ENCODE data around the gene EMC10. TPM values are rescaled to one million over a fixed set of nuclear protein-coding genes. Genes with fewer than 3 reads are reported as not detected.
"Not testable (repeated sequence)": the region's sequence is repeated elsewhere in the genome, so short reads cannot be mapped to it uniquely, and the experiment has no call there.

The EMC10 gene
- total RNA-seq, 1 donor = 56.5 TPM

DNA sequence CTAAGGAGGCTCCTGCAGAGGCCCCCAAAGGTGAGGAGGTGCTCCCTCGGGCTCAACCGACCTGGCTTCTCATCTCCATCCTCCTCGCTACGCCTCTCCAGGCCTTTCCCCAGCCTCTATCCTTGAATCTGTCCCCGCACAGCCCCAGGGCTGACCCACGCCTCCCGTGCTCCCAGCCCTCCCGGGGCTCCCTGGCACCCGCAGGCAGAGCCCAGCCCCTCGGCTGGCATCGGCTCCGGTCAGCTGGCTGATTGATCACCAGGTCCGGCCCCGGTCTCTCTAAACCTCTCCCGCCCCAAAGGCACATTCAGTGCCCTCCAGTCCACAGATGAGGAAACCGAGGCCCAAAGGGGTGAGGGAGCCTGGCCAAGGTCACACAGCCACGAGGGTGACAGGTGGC is 41.1 kb upstream of the EMC10 start:
- H3K27ac ChIP-seq (ENCODE audit: low read depth, low read length) = no peak overlapping the region
- no peak overlapping the region for H2AFZ ChIP-seq (ENCODE audit: low read length)
- H3K4me1 ChIP-seq (ENCODE audit: insufficient read depth, low read length) = peaks cover 5% of the 10 kb centered on the region
- H3K9me3 ChIP-seq (ENCODE audit: low read depth, low read length) = no peaks in the 10 kb centered on the region
- H4K20me1 ChIP-seq (ENCODE audit: insufficient read depth, low read length) = no peaks in the 10 kb centered on the region
- H3K79me2 ChIP-seq (ENCODE audit: insufficient read depth, low read length) = no peaks in the 10 kb centered on the region
- no peaks in the 10 kb centered on the region for H3K36me3 ChIP-seq (ENCODE audit: insufficient read depth, low read length)
- no peak overlapping the region for H3K4me3 ChIP-seq (ENCODE audit: insufficient read depth, low read length)
- DNase-seq (ENCODE audit: insufficient read length, low spot score, missing footprints) = peak; percentile 48
- H3K4me2 ChIP-seq (ENCODE audit: insufficient read depth, low read length) = no peak overlapping the region
- H3K27me3 ChIP-seq (ENCODE audit: insufficient read depth, low read length) = peaks cover 14% of the 10 kb centered on the region
- no peak for TF ChIP-seq CTCF (IDR thresholded peaks at IDR 0.05; ENCODE audit: extremely low read depth, low read depth, low read length)

GRCh38 chr19:50435627-50436026 is 40.7 kb upstream of the EMC10 start:
- no peak overlapping the region for H3K27ac ChIP-seq (ENCODE audit: low read depth, low read length)
- no peak for TF ChIP-seq CTCF (IDR thresholded peaks at IDR 0.05; ENCODE audit: extremely low read depth, low read depth, low read length)
- no peaks in the 10 kb centered on the region for H3K9me3 ChIP-seq (ENCODE audit: low read depth, low read length)
- DNase-seq (ENCODE audit: insufficient read length, low spot score, missing footprints) = peak; percentile 65
- no peaks in the 10 kb centered on the region for H4K20me1 ChIP-seq (ENCODE audit: insufficient read depth, low read length)
- no peak overlapping the region for H3K4me3 ChIP-seq (ENCODE audit: insufficient read depth, low read length)
- H3K4me2 ChIP-seq (ENCODE audit: insufficient read depth, low read length) = no peak overlapping the region
- no peak overlapping the region for H2AFZ ChIP-seq (ENCODE audit: low read length)
- no peaks in the 10 kb centered on the region for H3K36me3 ChIP-seq (ENCODE audit: insufficient read depth, low read length)
- peaks cover 5% of the 10 kb centered on the region for H3K4me1 ChIP-seq (ENCODE audit: insufficient read depth, low read length)
- peaks cover 13% of the 10 kb centered on the region for H3K27me3 ChIP-seq (ENCODE audit: insufficient read depth, low read length)
- no peaks in the 10 kb centered on the region for H3K79me2 ChIP-seq (ENCODE audit: insufficient read depth, low read length)

DNA sequence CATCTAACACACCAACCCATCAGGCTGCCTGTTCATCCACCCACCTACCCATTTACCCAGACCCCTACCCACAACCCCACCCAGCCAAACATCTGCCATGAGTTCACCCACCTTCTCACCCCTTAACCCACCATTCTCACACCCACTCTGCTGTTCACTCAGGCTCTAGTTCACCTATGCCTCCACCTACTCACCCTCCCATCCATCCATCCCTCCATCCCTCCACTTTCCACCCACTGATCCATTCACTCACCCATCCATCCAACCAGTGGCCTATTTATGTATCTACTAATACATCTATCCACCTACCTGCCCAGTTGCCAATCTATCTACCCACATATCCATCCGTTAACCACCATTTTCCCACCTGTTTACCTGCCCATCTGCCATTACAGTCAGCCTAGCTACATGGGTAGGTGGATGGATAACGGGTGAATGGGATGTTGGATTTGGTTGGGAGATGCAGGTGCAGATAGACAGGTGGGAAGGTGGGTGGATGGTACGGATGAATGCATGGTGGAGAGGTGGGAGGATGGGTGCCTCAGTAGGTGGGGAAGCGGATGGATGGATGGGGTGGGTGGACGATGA is 38.4 kb upstream of the EMC10 start:
- no peaks in the 10 kb centered on the region for H3K79me2 ChIP-seq (ENCODE audit: insufficient read depth, low read length)
- no peaks in the 10 kb centered on the region for H3K9me3 ChIP-seq (ENCODE audit: low read depth, low read length)
- no peaks in the 10 kb centered on the region for H3K4me1 ChIP-seq (ENCODE audit: insufficient read depth, low read length)
- H4K20me1 ChIP-seq (ENCODE audit: insufficient read depth, low read length) = no peaks in the 10 kb centered on the region
- no peak overlapping the region for H3K4me2 ChIP-seq (ENCODE audit: insufficient read depth, low read length)
- H2AFZ ChIP-seq (ENCODE audit: low read length) = no peak overlapping the region
- no peak for DNase-seq (ENCODE audit: insufficient read length, low spot score, missing footprints)
- H3K4me3 ChIP-seq (ENCODE audit: insufficient read depth, low read length) = no peak overlapping the region
- H3K27ac ChIP-seq (ENCODE audit: low read depth, low read length) = no peak overlapping the region
- H3K27me3 ChIP-seq (ENCODE audit: insufficient read depth, low read length) = peaks cover 3% of the 10 kb centered on the region
- no peak for TF ChIP-seq CTCF (IDR thresholded peaks at IDR 0.05; ENCODE audit: extremely low read depth, low read depth, low read length)
- no peaks in the 10 kb centered on the region for H3K36me3 ChIP-seq (ENCODE audit: insufficient read depth, low read length)

- not testable (repeated sequence) for H3K79me2 ChIP-seq (ENCODE audit: insufficient read depth, low read length); H3K4me3 ChIP-seq (ENCODE audit: insufficient read depth, low read length); H3K4me1 ChIP-seq (ENCODE audit: insufficient read depth, low read length); H3K27me3 ChIP-seq (ENCODE audit: insufficient read depth, low read length); H2AFZ ChIP-seq (ENCODE audit: low read length); H3K9me3 ChIP-seq (ENCODE audit: low read depth, low read length); H3K27ac ChIP-seq (ENCODE audit: low read depth, low read length); DNase-seq (ENCODE audit: insufficient read length, low spot score, missing footprints); H3K36me3 ChIP-seq (ENCODE audit: insufficient read depth, low read length); H3K4me2 ChIP-seq (ENCODE audit: insufficient read depth, low read length); H4K20me1 ChIP-seq (ENCODE audit: insufficient read depth, low read length)
These were observed 37.2 kb upstream of the EMC10 start for GRCh38 chr19:50439130-50439529.
